Cortex of kidney (tissue), 1 donor: Measurements from ENCODE around the gene SLAMF6.

ENCODE experiments used
- DNase-seq: peaks from one replicate; lab custom pipeline; 2025; lab: John Stamatoyannopoulos, UW

Gene SLAMF6

DNA sequence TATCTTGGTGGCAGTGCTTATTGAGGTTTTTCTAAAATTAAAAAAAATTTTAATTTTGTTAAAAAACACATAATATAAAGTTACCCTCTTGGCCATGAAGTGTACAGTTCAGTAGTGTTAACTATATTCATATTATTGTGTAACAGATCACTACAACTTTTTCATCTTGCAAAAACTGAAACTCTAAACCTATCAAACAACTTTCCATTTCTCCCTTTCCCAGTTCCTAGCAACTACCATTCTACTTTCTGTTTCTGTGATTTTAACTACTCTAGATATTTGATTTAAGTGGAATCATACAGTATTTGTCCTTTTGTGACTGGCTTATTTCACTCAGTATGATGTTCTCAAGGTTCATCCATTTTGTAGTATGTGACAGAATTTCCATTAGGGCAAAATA is 55.5 kb downstream of the SLAMF6 start:
- DNase-seq = no peak

GRCh38 chr1:160466961-160467360 is 56.1 kb downstream of the SLAMF6 start:
- no peak for DNase-seq

GRCh38 chr1:160465123-160465522 is 57.9 kb downstream of the SLAMF6 start:
- DNase-seq = no peak

GRCh38 chr1:160460683-160461287 is 62.3 kb downstream of the SLAMF6 start:
- no peak for DNase-seq

- no peak for DNase-seq
Measured at GRCh38 chr1:160460214-160460642, 62.8 kb downstream of the SLAMF6 start.

DNA sequence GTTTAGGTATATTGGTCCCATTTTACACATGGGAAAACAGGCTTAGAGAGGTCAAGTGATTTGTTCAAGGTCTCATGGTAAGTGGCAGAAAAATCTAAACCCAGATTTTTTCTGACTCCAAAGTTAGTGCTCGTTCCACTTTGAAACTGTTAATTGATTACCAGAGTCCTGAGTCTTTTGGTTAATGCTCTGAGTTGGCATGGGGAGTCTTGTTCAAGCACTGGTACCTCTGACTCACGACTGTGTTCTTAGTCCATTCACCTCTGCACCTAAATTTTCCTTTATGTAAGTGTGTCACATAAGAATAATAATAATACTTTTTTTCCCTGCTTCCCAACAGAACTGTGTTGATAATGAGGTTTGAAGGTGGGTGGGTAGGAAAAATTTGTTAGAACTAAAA is 63.4 kb downstream of the SLAMF6 start:
- no peak for DNase-seq

DNA sequence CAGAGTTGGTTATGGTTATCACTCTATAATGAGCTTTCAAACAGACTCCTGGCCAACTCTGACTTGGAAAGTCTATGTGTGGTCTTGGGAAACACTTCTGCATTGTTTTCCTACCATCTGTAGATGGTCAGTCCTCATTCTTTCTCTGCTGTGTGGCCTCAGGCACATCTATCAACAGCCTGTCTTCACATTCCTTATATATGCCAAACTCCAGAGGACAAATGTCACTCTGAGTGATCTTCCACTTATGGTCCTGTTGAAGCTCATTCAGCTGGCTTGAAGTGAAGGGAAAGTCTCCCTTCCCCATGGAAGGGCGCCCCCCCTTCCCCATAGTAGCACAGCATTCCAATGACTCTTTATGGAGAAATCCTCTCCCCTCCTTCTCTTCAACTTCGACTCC is 64.0 kb downstream of the SLAMF6 start:
- no peak for DNase-seq

- DNase-seq = no peak
Measured at GRCh38 chr1:160455153-160455517, 67.9 kb downstream of the SLAMF6 start.

DNA sequence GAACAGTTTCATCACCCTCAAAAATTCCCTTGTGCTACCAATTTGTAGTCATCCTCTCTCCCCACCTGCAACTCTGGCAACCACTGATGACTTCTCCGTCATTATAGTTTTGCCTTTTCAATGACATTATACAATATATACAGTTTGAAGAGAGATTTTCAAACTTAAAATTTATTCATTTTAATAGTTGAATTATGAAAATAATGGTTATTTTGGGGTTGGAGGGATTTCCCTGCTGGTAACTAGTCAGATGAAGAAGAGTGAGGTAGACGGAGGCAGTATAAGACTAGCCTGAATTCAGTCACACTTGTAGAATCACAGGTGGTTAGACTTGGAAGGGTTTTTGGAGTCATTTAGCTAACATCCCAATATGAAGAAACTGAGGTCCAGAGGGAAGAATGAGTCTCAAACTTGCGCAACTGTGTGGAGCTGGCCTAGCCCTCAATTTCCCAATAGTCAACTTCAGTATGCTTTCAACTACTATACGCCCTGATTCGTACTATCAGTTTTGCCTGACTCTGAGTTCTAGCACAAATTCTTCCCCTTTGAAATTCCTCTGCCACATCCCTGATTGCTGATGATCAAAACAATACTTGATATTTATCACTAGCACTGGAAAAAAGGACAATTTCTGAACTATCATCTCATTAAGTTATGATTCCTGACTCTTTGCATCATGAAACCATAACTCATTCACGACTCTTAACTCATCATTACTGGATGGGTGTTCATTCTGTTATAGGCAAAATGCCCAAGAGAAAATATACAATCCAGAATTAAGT is 68.5 kb downstream of the SLAMF6 start:
- DNase-seq = no peak

DNA sequence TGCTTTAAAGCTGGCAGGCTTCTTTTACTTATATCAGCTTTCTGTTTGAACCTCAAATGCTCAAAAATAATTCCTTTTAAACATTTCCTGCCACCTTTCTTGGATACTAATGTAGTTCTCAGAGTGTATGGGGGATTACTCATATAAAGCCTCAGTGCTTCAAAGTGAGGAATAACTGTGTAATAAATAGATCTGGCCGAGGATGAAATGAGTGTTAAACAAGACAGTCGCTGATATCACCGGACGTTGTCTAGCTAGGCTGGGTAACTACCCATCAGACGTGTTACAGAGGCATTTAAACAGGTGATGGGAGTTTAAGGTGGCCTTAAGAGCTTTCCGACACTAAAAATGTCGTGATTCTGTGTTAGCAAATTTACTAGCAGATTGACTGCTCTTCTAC is 69.6 kb downstream of the SLAMF6 start:
- DNase-seq = no peak

- DNase-seq = no peak
Measured at GRCh38 chr1:160451859-160452232, 71.2 kb downstream of the SLAMF6 start.

DNA sequence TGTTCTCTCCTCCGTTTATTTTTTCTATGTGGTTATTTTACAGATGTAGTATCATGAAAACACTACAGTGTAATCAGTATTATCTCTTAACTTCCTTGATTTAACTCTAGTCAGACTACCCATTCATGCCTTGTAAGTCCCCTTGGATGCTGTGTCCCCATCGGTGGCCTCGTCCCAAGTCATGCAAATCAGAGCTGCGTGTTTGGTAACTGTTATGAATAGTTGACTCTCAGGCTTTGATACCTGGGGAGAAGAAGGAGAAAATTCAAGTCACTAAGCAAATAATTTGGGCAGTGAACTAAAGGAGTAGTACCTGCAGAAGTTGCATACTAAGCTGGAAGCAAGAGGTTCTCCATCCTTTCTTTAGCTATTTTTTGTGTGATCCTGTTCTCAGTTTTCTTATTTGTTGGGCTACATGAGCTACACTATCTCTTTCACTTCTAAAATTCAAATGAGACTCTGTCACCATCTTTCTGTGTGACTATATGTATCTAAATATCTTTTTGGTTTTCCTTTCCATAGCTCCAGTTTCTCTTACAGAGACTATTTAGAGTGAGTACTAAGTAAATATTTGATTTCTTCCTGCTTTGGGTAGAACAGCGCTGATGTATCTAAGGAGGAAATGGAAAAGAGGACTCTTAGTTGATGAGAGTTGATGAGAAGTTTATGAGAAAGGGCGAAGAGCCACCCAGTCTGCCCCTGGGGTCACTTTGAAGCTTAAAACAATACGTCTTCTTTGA is 71.8 kb downstream of the SLAMF6 start:
- DNase-seq = no peak

GRCh38 chr1:160449494-160449893 is 73.6 kb downstream of the SLAMF6 start:
- no peak for DNase-seq

DNA sequence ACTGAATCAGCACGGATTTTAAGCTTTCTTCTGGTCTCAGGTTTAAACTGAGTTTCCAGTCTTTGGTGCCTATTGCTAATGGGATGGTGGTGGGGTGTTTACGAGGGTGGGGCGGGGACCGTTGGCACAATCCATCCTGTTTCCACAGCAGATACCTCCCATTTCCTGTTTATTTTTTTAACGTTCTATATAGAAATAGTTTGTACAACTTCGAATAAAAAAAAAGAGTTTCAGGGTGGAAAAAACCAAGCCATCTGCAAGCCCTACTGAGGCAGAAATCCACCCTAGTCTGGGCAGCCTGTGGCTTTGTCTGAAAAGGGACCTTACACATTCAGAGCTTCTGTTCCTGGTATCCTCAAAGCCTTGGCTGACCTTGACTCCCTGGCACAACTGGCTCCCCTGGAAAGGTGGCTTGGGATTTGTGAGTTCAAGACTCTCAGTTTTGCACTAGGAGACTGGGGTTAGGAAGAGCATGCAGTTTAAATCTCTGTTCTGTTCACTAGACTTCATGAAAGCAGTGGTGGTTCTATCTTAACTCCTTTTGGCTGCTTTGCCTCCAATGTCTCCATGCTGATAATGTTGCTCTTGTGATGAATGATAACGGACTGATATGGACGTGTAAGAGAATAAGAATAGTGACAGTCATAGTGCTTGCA is 76.0 kb downstream of the SLAMF6 start:
- DNase-seq = no peak

- DNase-seq = no peak
Measured at GRCh38 chr1:160439718-160440117, 83.3 kb downstream of the SLAMF6 start.

- no peak for DNase-seq
Measured at GRCh38 chr1:160438935-160439334, 84.1 kb downstream of the SLAMF6 start.

GRCh38 chr1:160438317-160438918 is 84.6 kb downstream of the SLAMF6 start:
- no peak for DNase-seq

DNA sequence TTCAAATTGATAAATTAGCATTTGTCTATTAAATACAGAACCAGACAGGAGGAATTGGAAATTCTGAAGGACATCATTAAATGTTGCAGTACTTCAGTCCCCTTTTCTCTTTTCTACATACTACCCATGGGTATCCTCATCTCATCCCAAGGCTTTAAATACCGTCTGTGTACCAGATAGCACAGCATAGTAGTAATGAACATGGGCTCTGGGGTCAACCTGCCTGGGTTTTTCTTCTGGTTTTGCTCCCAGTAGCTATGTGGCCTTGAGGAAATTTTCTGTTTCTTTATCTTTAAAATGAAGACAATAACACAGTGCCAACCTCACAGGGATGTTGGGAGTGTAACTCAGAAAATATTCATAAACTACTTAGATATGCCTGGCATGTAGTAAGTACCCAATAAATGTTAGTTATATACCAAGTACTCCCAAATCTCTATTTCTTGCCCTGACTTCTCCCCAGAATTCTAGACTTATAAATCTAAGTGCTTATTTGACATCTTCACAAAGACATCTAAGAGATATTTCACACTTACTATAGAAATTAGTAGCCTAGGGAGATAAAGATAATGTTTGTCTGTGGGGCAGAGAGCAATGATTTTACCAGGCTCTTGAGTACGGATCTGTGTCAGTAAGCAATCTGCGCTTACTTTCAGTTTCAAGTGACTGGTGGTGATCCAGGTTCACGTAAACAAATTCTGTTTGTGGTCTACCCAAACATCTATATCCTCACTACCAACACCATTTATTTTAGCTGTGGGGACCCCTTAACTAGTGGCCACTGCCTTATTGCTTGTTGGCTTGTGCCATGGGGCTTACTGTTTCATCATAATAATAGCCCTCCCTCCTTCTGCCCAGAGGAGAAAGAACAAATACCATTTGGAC is 85.4 kb downstream of the SLAMF6 start:
- no peak for DNase-seq

DNA sequence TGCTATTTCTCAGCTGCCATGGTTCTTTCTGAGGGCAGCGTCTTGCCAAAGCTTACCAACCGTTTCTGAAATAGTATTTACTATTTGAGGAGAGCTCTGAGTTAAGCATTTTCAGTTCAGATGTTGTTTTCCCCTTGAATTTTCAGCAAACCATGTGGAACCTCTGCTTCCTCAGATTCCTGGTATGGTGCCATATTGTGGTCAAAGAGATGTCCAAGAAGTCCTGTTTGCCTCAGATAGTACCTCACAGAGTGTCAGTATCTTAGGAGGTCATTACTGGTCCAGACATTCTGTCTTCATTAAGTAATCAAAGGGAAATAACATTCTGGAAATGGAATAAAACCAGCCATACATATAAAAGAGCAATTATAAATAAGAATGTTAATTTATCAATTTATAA is 86.1 kb downstream of the SLAMF6 start:
- DNase-seq = no peak
